GM21529 (cell line): ENCODE data around the gene CUEDC1.
"Not testable (repeated sequence)": the region's sequence is repeated elsewhere in the genome, so short reads cannot be mapped to it uniquely, and the experiment has no call there.

Source experiments
- ATAC-seq: cut with Tn5 transposase; IDR thresholded peaks from one replicate; pipeline ENCODE4 v1.9.1; 2021; ENCODE audit not compliant: unreplicated experiment

The CUEDC1 gene

DNA sequence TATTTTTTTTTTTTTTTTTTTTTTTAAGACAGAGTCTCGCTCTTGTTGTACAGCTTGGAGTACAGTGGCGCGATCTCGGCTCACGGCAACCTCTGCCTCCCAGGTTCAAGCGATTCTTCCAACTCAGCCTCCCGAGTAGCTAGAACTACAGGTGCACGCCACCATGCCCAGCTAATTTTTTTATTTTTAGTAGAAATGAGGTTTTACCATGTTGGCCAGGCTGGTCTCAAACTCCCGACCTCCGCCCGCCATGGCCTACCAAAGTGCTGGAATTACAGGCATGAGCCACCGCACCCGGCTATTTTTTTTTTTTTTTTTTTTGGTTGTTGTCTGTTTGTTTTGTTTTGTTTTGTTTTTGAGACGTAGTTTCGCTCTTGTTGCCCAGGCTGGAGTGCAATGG lies 3.2 kb upstream of the CUEDC1 start:
- not testable (repeated sequence) for ATAC-seq

GRCh38 chr17:57957886-57958285 lies 2.7 kb upstream of the CUEDC1 start:
- no peak for ATAC-seq

GRCh38 chr17:57957120-57957850 lies 2.1 kb upstream of the CUEDC1 start:
- no peak for ATAC-seq

GRCh38 chr17:57956291-57957119 lies 1.3 kb upstream of the CUEDC1 start:
- peak; percentile 72 for ATAC-seq

DNA sequence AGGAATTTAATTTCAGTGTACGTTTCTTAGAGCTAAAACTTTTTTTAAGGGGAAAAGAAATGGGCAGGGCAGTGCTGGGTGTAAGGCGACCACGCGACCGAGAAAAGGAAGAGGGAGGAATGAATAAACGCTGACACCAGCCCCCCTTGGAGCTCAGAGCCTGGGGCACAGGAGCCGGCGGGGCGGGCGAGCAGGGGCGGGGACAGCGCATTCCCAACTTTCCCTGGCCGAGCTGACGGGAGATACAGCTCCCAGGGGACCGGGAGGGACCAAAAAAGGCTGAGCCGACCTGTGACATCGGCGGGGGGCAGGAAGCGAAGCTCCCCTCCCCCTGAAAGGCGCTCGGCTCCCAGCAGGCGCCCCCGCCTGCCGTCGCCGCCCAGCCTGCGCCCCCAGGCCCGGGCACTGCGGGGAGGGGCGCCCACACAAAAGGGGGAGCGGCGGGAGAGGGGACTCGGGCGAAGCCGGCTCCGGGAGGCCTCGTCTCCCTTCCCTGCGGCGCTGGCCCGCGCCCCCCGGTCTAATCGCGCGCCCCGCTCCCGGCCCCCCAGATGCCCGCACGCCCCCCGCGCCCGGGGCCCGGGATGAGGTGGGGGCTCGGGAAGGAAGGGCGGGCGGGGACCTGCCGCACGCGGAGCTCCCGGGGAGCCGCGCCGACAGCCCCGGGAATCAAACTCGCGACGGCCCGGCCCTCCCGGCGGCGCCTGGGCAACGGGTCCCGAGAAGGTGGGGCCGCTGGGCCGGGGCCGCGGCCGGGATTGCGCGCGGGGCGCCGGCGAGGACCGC lies 622 bp downstream of the CUEDC1 start:
- ATAC-seq, result peak; percentile 3

GRCh38 chr17:57953705-57954396 lies 1.4 kb downstream of the CUEDC1 start:
- no peak for ATAC-seq

GRCh38 chr17:57953219-57953618 lies 2.0 kb downstream of the CUEDC1 start:
- ATAC-seq, result no peak

DNA sequence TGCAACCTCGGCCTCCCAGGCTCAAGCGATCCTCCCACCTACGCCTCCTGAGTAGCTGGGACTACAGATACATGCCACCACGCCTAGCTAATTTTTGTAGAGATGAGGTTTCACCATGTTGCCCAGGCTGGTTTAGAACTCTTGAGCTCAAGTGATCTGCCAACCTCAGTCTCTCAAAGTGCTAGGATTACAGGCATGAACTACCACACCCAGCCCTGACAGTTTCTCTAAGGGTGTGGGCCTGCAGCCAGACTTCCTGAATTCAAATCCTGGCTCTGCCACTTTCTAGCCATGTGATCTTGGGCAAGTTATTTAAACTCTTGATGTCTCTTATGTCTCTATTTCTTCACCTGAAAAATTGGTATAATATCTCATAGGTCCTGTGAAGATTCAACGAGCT lies 5.6 kb downstream of the CUEDC1 start:
- ATAC-seq, result no peak

- no peak for ATAC-seq
These were observed 6.4 kb downstream of the CUEDC1 start for GRCh38 chr17:57948555-57949420.

DNA sequence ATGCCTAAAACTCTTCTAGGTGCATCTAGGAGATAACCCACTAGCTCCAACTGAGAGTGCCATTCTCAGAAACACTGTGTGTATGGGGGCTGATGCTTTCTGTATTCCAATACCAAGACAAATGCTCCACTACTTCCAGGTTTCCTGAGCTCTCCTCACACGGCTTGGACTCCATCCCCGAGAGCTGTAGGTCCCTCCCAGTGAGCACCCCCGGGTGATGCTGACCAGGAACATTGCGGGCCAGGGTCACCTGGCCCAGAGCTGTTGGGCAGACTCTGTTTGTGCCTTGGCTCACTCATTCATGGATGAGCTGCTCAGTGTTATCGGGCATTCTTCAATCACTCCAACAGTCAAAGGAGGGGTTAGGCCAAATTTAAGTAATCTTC lies 7.0 kb downstream of the CUEDC1 start:
- ATAC-seq, result no peak

- ATAC-seq, result no peak
These were observed 7.8 kb downstream of the CUEDC1 start for GRCh38 chr17:57947369-57947768.

DNA sequence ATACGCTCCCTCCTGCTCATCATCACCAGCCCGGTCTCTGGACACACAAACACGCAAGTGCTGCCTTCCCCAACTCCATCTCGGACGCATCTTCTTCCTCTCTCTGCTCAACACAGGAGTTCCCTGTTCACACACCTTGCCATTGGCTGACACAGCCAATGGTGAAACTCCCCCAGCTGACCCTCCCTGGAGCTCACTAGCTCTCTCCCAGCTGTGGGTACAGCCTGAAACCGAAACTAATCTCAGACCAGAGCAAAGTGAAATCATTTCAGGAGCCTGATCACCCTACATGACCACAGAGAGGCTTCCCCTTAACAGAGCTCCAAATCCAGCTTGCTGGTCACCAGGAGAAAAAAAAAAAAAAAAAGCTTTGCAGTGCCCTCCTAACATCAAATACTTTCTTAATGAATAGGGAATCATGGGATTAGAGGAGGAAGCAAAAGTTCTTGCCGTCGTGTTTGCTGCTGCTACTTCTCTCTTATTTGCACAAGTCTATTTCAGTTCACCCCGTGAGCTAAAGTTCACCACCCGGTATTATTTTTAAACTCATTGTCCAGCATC lies 8.3 kb downstream of the CUEDC1 start:
- ATAC-seq, result peak; percentile 83

GRCh38 chr17:57945996-57946797 lies 9.0 kb downstream of the CUEDC1 start:
- ATAC-seq, result peak; percentile 5

DNA sequence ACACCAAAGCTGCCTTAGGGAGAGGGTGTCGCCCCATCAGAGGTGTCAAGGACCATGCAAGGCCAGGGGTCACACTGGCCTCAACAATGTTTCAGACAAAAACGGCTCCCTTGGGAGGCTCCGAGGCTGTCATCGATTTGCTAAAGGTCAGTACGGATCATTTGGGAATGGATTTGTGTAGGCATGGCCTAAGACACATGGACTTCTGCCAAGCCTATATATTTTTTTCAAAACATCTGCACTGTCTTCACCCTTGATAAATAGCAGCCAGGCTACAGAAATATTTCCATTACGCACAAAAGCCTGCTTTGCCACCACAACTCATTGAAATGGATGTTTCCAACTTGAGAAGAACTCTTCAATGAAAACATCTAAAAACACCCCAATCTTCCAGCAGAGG lies 10.3 kb downstream of the CUEDC1 start:
- no peak for ATAC-seq

DNA sequence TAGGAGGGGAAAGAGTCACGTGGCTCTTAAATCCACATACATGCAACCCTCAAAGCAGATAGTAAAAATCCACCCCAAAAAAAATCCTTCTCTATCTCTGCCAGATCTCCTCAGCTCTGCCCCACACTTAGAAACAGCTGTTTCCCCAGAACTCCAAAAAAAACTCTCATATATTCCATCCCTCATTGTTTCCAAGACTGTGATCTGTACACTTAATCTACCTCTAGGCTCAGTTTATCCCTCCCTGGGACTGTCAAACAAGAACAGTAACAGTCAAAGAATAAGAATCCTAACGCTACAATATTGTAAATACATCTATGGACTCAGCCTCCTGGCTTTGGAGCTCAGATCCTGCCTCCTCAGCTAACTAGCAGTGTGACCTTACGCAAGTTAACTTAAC lies 11.6 kb downstream of the CUEDC1 start:
- no peak for ATAC-seq

DNA sequence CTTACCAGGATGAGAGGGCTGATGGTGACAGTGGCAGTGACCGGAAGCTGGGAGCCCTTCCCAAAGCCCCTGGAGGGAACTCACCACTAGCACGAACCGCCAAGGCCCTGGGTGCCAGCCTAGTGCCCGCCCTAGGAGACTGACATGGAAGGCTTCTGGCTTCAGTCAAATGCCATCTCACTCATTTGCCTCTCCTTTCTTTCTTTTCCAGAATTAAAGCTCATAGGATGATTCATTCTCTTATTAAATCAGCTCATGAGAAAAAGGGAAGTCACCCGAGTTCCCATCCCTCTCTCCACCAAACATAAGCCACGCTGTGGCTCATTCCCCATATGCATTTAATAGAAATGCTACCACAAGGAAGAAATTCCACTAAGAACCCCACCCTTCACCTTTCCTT lies 12.1 kb downstream of the CUEDC1 start:
- ATAC-seq, result no peak

DNA sequence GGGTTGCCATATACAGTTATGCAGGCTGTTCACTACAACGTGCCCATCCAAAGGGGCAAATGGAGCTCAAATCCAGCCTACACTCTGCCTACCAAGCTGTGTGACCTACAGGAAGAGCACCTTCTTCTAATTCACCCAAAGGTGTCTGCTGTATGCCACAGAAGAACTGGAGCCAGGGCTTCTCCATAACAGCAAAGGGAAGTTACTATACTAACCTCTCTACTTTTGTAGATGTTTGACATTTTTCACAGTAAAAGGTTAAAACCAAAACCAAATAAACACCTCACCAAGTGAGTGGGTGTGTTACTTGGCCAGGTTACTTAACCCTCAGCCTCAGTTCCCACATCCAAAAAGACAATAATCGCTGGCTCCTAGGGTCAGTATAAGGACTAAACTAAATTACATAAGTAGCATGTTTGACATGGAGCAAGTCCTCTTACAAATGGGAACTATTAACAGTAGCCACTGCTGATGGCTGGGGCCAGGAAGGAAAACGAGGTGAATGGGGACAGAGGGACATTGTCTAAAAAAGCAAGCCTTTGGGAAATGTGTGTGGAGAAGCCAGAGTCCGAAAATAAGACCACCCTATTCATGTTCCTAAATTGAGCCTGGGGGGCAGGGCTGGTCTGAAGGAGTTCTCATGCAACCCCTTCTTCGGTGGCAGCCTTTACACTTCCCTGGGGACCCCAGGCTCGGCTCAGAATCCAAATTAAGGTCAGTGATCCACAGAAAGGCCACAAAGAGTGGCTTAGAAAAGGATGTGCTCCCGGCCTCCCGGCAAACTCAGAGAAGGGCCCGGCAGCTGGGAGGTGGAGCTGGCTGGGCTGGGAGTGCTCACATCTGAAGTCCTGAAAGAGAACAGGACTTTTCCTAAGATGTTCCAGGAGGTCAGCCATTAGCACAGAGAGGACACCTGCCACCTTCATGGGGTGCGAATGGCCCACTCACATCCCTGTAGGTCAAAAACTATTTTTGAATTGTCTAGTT lies 13.5 kb downstream of the CUEDC1 start:
- no peak for ATAC-seq
